HG03139 (cell line): ENCODE data around the gene ICA1L.

Experiments used
- ATAC-seq: cut with Tn5 transposase; IDR thresholded peaks from one replicate; pipeline ENCODE4 v1.9.1; 2021; ENCODE audit not compliant: unreplicated experiment

The ICA1L gene

GRCh38 chr2:202786842-202787241 lies 84.7 kb downstream of the ICA1L start:
- ATAC-seq = no peak

DNA sequence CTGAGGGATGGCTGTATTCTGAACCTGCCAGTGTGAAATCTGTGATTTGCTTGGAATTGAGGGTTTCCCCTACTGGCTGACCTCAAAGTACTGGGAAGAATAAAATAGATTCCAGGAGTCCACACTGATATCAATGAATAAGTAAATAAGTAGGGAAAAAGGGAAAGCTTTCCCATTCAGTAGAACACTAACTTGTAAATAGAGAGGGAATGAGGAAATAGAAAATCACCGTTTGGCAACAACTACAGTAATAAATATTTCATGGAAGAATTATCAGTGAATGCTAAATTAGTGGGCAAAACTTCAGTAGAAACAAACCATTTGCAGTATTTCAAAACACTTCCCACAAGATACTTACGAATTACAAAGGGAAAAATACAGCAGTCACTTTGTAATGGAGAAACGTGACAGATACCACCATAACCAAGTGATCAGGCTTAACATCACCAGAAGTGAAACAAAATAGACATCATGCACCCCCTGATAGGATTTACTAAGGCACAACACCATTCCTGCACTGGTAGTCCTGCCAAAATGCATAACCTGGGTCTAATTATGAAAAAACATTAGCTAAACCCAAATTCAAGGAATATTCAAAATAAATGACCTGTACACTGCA lies 88.5 kb downstream of the ICA1L start:
- no peak for ATAC-seq

DNA sequence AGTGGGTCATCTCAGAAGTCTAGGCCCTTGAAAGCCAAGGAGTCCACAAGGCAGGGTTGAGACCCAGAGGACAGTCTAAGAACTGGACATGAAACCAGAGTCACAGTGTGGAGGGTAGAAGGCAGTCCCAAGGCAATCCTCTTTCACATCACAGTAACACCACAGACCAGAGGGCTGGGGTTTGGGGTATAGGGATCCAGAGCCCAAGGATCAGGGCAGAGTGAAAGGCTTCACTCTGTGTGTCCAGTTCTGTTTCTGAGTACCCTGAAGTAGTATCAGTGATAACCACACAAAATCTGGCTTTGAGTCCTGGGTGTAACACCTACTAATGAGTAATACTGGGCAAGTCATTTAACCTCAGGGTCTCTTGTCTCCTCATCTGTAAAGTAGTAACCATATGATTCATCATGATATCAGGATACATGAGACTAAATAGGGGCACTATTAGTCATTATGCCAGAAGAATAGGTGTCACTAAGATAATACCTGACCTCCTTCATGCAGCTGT lies 91.0 kb downstream of the ICA1L start:
- peak; percentile 95 for ATAC-seq

- ATAC-seq = no peak
Measured at GRCh38 chr2:202778217-202778616, 93.3 kb downstream of the ICA1L start.

- ATAC-seq = no peak
Measured at GRCh38 chr2:202774104-202774503, 97.5 kb downstream of the ICA1L start.

DNA sequence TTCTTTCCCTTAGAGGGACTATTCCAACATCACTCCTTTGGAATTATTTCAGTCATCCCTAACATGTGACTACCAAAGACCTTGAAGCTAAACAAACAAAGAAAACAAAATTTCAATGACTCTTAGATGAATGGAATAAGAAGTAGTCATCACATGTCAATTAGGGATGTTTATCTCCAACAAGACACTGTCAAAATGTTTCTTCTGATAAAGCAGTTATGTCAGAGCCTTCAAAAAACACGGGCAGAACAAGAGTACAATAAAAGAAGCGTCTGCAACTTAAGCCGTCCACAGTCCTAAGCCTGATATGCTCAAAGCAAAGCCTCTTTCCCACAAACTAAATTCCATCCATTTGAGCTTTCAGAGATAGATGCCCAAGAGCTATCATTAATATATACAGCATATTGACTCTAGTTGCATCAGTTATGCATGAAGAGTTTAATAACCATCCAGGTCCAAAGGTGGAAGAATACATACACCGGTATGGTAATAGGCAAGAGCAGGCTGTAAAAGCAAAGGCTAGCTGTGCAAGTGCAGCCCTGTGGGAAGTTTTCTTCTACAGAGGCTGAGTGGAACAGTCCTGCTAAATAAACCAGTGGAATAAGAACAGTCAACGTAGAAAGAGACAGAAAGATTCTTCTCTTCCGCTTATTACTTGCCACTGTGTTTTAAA lies 98.1 kb downstream of the ICA1L start:
- no peak for ATAC-seq

DNA sequence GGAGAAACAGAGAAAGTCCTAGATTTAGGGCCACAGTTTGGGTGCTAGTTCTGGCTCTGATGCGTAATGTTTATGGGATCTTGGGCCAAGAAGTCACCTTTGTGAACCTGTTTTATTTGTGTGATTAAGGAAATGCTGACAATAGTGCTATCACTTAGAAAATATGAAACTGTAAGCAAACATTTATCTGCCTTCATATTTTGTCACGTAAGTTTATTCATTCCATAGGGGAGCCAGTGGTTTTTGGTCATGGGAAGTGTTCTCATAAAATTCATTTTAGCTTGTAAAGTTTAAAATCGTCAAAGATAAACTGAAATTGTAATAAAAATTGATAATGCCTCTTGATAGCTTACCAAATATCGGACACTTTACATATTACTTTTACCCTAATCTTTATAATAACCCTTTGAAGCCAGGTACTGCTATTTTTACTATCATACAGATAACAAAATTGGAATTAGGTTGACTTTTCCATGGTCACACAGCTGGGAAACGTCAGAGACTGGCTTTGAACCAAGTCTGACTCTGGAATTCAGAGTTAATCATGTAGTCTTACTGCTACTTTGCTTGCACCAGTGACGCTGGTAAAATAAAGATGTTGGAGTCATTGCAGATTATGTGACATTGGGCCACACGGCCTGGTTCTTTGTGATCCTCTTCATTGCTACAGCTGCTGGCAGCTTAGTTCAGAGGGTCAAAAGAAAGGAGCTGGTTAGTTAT lies 99.7 kb downstream of the ICA1L start:
- no peak for ATAC-seq

- no peak for ATAC-seq
Measured at GRCh38 chr2:202771336-202771735, 100.2 kb downstream of the ICA1L start.

GRCh38 chr2:202769201-202769600 lies 102.4 kb downstream of the ICA1L start:
- no peak for ATAC-seq

DNA sequence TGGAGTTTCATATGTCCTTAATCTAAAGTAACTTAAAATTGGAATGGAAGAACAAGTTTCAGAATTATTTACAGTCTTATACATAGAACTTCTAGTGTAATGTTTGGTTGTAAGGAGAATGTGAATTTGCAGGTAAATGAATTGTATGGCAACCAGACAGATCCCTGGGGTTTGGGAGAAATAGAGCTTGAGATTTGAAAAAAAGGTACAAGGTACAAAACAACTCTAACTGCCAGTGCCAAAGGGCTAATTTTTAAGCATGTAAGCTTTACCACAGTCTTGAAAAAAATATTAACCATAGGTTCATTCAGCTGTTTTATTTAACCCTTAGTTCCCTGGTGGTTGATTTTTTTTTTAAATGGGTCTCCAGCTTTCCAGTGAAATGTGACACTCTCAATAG lies 103.3 kb downstream of the ICA1L start:
- no peak for ATAC-seq

DNA sequence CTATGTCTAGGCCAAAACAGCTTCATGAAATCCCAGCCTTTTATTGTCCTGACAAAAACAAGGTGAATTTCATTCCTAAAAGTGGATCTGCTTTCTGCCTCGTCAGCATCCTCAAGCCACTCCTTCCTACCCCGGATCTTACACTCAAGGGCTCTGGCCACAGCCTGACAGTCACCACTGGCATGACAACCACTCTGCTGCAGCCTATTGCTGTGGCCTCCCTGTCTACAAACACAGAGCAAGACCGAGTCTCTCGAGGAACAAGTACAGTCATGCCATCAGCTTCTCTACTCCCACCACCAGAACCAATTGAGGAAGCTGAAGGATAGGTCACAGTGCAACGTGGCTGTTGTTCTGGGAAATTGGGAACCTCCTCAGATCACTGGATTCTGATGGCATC lies 106.1 kb downstream of the ICA1L start:
- no peak for ATAC-seq

DNA sequence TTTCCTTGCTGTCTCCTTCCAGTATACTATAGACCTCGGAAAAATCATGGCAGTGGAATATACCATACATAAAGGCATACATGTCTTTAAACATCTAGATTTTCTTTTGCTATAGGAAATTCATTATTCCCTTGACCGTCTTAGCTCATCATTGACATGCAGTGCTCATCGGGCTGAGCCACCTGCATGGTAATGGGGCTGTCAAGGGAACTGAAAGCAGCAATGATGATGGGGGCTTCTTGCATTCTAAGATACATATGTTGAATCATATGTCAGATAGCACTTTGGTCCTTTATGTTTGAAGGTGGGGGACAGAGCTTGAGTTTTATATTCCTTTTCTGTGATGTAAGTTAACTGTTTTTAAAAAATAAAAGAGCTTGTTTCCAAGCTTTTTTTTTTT lies 106.6 kb downstream of the ICA1L start:
- ATAC-seq = no peak

- ATAC-seq = no peak
Measured at GRCh38 chr2:202763916-202764315, 107.7 kb downstream of the ICA1L start.

- ATAC-seq = no peak
Measured at GRCh38 chr2:202762556-202762955, 109.0 kb downstream of the ICA1L start.

- ATAC-seq = no peak
Measured at GRCh38 chr2:202760848-202761247, 110.7 kb downstream of the ICA1L start.

- no peak for ATAC-seq
Measured at GRCh38 chr2:202758604-202759003, 113.0 kb downstream of the ICA1L start.

GRCh38 chr2:202758128-202758527 lies 113.4 kb downstream of the ICA1L start:
- ATAC-seq = no peak

- no peak for ATAC-seq
Measured at GRCh38 chr2:202757339-202757738, 114.2 kb downstream of the ICA1L start.

DNA sequence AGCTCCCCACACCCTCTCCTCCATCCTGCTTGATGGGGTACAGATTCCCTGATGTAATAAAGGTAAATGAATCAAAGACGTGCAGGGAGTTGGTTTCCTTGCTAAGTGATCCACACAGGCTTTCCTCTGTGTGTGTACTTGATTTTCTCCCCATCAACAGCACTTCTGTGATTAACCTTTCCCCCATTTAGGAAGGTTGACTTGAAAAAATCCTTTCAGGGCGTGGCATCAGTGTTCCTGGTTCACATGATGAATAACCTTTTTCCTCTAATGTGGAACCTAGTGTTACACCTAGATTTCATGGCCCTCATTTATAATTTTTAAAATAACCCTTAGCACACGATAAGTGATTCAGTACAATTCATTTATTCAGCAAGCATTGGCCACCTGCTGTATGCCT lies 115.0 kb downstream of the ICA1L start:
- ATAC-seq = no peak

GRCh38 chr2:202754936-202755335 lies 116.6 kb downstream of the ICA1L start:
- no peak for ATAC-seq

- no peak for ATAC-seq
Measured at GRCh38 chr2:202752071-202752470, 119.5 kb downstream of the ICA1L start.

DNA sequence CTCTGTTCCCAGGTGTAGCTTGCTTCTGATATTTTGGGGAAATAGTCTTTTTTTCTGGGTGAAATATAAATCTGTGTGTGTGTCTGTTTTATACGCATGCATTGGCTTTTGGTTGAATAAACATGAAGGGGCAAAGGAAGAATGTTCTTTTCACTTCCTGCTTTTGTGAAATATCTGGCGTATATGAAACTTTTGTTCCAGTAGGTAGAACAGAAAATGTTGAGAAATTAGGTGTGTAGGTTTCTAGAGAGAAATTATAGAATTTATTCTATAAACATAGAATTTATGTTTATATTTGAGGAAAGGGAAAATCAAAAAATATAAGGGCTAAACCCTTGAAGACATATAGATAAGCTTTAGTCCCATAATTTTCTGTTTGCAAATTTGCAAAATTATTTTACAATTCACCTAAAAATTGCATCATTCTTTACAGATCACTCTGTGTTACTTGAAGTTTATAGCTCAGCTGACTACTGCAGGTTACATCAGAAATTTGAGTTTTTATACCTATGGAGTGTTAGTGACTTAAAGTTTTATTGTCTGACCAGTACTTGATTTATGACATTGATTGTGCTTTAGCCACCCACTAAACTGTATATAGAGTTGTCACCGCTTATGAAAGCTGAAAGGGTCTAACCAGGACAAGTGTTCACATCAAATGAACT lies 120.7 kb downstream of the ICA1L start:
- ATAC-seq = no peak
